Liver (tissue), 9 donors: ENCODE measurements around the gene SIPA1L3. TPM values are rescaled to one million over a fixed set of nuclear protein-coding genes. Genes with fewer than 3 reads are reported as not detected.

Experiments
- DNase-seq: peaks from one replicate; pipeline ENCODE4 v3.0.0-alpha.2; 2017; ENCODE audit warnings: low spot score
- H3K27ac ChIP-seq, 2 donors: one replicate each; pipeline ENCODE4 v1.7.0; 2013; ENCODE audit warnings: inconsistent platforms in 2 of 2, low read length in 2 of 2, control low read depth in 1 of 2, low read depth in 1 of 2, mild to moderate bottlenecking in 1 of 2
- H3K27me3 ChIP-seq, 4 donors: one replicate each; pipeline versions ENCODE4 v1.6.1 to v1.7.0; 2013; ENCODE audit warnings: low read length in 3 of 4, inconsistent platforms in 1 of 4, mild to moderate bottlenecking in 1 of 4, moderate library complexity in 1 of 4; ENCODE audit not compliant: control insufficient read depth in 4 of 4, insufficient read depth in 4 of 4
- H3K36me3 ChIP-seq, 4 donors: one replicate each; pipeline versions ENCODE4 v1.6.1 to v1.7.0; 2013; ENCODE audit warnings: low read length in 3 of 4, mild to moderate bottlenecking in 3 of 4, low read depth in 1 of 4, moderate library complexity in 1 of 4; ENCODE audit not compliant: control insufficient read depth in 4 of 4, insufficient read depth in 3 of 4
- H3K4me1 ChIP-seq, 4 donors: one replicate each; pipeline versions ENCODE4 v1.6.1 to v1.7.0; 2013; ENCODE audit warnings: low read length in 3 of 4, mild to moderate bottlenecking in 3 of 4, moderate library complexity in 1 of 4; ENCODE audit not compliant: control insufficient read depth in 4 of 4, insufficient read depth in 4 of 4
- H3K4me3 ChIP-seq, 3 donors: one replicate each; pipeline versions ENCODE4 v1.6.1 to v1.7.0; 2013; ENCODE audit warnings: low read length in 3 of 3, control low read depth in 1 of 3, low read depth in 1 of 3, mild to moderate bottlenecking in 1 of 3
- H3K9ac ChIP-seq, 2 donors: one replicate each; pipeline ENCODE4 v1.7.0; 2013; ENCODE audit warnings: low read length in 2 of 2, mild to moderate bottlenecking in 2 of 2, moderate library complexity in 2 of 2, control low read depth in 1 of 2, low read depth in 1 of 2
- H3K9me3 ChIP-seq, 4 donors: one replicate each; pipeline versions ENCODE4 v1.6.1 to v1.7.0; 2013; ENCODE audit warnings: low read length in 3 of 4; ENCODE audit not compliant: control insufficient read depth in 4 of 4
- ATF3 ChIP-seq: IDR thresholded peaks from 2 replicates; pipeline ENCODE4 v1.6.1; 2016; ENCODE audit warnings: antibody characterized with exemption
- CTCF ChIP-seq: fragments of 150-350 bp; IDR thresholded peaks from 2 replicates; pipeline ENCODE4 v1.5.1; 2017; ENCODE audit warnings: improper control_type of control experiment, low read depth, low read length; ENCODE audit not compliant: missing input control
- EGR1 ChIP-seq, 2 donors: IDR thresholded peaks; 2 replicates each; pipeline ENCODE4 v1.6.1; 2016 to 2018; ENCODE audit warnings: antibody characterized with exemption in 2 of 2, low read depth in 2 of 2
- FOXA1 ChIP-seq: IDR thresholded peaks from 2 replicates; pipeline ENCODE4 v1.6.1; 2016; ENCODE audit warnings: antibody characterized with exemption
- FOXA2 ChIP-seq: IDR thresholded peaks from 2 replicates; pipeline ENCODE4 v1.6.1; 2016; ENCODE audit warnings: antibody characterized with exemption
- GABPA ChIP-seq, 2 donors: IDR thresholded peaks in 1 of 2; conservative IDR thresholded peaks in 1 of 2; 2 replicates each; pipeline ENCODE4 v1.6.1; 2016; ENCODE audit warnings: antibody characterized with exemption in 2 of 2, mild to moderate bottlenecking in 1 of 2, moderate library complexity in 1 of 2
- HNF4A ChIP-seq, 2 donors: conservative IDR thresholded peaks; 2 replicates each; pipeline ENCODE4 v1.6.1; 2016; ENCODE audit warnings: antibody characterized with exemption in 2 of 2, mild to moderate bottlenecking in 2 of 2
- JUND ChIP-seq, 2 donors: IDR thresholded peaks; 2 replicates each; pipeline ENCODE4 v1.6.1; 2016; ENCODE audit warnings: antibody characterized with exemption in 2 of 2
- NR2F2 ChIP-seq: IDR thresholded peaks from 2 replicates; pipeline ENCODE4 v1.6.1; 2016; ENCODE audit warnings: antibody characterized with exemption
- REST ChIP-seq: IDR thresholded peaks from 2 replicates; pipeline ENCODE4 v1.6.1; 2016; ENCODE audit warnings: antibody characterized with exemption, mild to moderate bottlenecking
- RXRA ChIP-seq, 2 donors: IDR thresholded peaks; 2 replicates each; pipeline ENCODE4 v1.6.1; 2017 to 2018; ENCODE audit warnings: antibody characterized with exemption in 2 of 2, mild to moderate bottlenecking in 1 of 2
- SP1 ChIP-seq: IDR thresholded peaks from 2 replicates; pipeline ENCODE4 v1.6.1; 2018; ENCODE audit warnings: antibody characterized with exemption, mild to moderate bottlenecking
- TAF1 ChIP-seq: conservative IDR thresholded peaks from 2 replicates; pipeline ENCODE4 v1.6.1; 2016; ENCODE audit warnings: antibody characterized with exemption, mild to moderate bottlenecking
- YY1 ChIP-seq: IDR thresholded peaks from 2 replicates; pipeline ENCODE4 v1.6.1; 2016; ENCODE audit warnings: antibody characterized with exemption, mild to moderate bottlenecking
- WGBS: extraction: QIAGEN DNeasy Blood & Tissue Kit; methylation state at CpG from one replicate; pipeline ENCODE4 v1.1.7; 2013; 5-methylcytosine and 5-hydroxymethylcytosine counted together
- polyA plus RNA-seq, 2 donors: library from polyadenylated mRNA; stranded (reverse) in 1 of 2; unstranded in 1 of 2; fragments of 200-250 nt in 1 of 2; fragments of >200 nt in 1 of 2; fragmentation: Nextera tagmentation in 1 of 2; extraction: Ambion mirVana in 1 of 2; gene quantifications; one replicate each; pipeline versions ENCODE4 v1.2.1 to v1.2.3, GENCODE V29; 2013 to 2015
- total RNA-seq, 2 donors: library from RNA; depleted of rRNA; stranded (reverse); fragments of >200 nt; gene quantifications; one replicate each; pipeline ENCODE4 v1.2.3, GENCODE V29; 2014
- donor health status: healthy.
- donor health status: healthy.
- donor health status: healthy.
- donor health status: healthy.
- donor health status: healthy.

SIPA1L3 gene
- total and polyA plus RNA-seq, 4 donors: 2.4 to 10.0 (median 4.4) TPM

GRCh38 chr19:38213911-38214625 is 307.1 kb downstream of the SIPA1L3 start (continued):
- TF ChIP-seq JUND (IDR thresholded peaks at IDR 0.05): no peak
- TF ChIP-seq CTCF: no peak
- TF ChIP-seq FOXA1: no peak
- TF ChIP-seq RXRA (IDR thresholded peaks at IDR 0.05): no peak
- TF ChIP-seq GABPA (IDR thresholded peaks at IDR 0.05 in 1 of 2, conservative IDR thresholded peaks at IDR 0.05 in 1 of 2): no peak

GRCh38 chr19:38216785-38217641 is 310.0 kb downstream of the SIPA1L3 start:
- peaks cover 0 to 3% (median 2%) of the 10 kb centered on the region in 4 donors for H3K27me3 ChIP-seq
- H3K27ac ChIP-seq: no peak overlapping the region
- no peak overlapping the region for H3K4me3 ChIP-seq
- no peaks in the 10 kb centered on the region for H3K4me1 ChIP-seq
- no peaks in the 10 kb centered on the region for H3K36me3 ChIP-seq
- no peak overlapping the region for H3K9ac ChIP-seq
- no peak for TF ChIP-seq CTCF
- no peak for TF ChIP-seq HNF4A (conservative IDR thresholded peaks at IDR 0.05)
- TF ChIP-seq ATF3: no peak
- no peak for TF ChIP-seq JUND (IDR thresholded peaks at IDR 0.05)
- no peak for TF ChIP-seq SP1
- TF ChIP-seq YY1: no peak
- TF ChIP-seq GABPA (IDR thresholded peaks at IDR 0.05 in 1 of 2, conservative IDR thresholded peaks at IDR 0.05 in 1 of 2): no peak
- no peak for TF ChIP-seq EGR1 (IDR thresholded peaks at IDR 0.05; ENCODE audit: low read depth in 2 of 2)
- no peak for TF ChIP-seq REST
- TF ChIP-seq TAF1: no peak
- TF ChIP-seq NR2F2: no peak
- no peak for TF ChIP-seq FOXA2
- H3K9me3 ChIP-seq: no peaks in the 10 kb centered on the region
- WGBS: 67% methylated on average over 26 of the region's 26 CpGs
- DNase-seq: no peak
